Neuronal stem cell (in vitro differentiated cells): ENCODE results near the gene KPNA4.

Experiments
- DNase-seq: peaks from one replicate; pipeline ENCODE4 v3.0.0-alpha.2; 2013; ENCODE audit warnings: low spot score
- H2AFZ ChIP-seq: one replicate; pipeline ENCODE4 v1.6.1; 2013; ENCODE audit warnings: mild to moderate bottlenecking, low read length, inconsistent platforms
- H2AK5ac ChIP-seq: 2 replicates; pipeline ENCODE4 v1.6.1; 2013; ENCODE audit warnings: low read depth, mild to moderate bottlenecking, inconsistent platforms, low read length, moderate library complexity, mixed read lengths
- H2BK120ac ChIP-seq: 2 replicates; pipeline ENCODE4 v1.6.1; 2013; ENCODE audit warnings: low read depth, mild to moderate bottlenecking, inconsistent platforms, low read length, moderate library complexity, mixed read lengths
- H2BK12ac ChIP-seq: one replicate; pipeline ENCODE4 v1.6.1; 2013; ENCODE audit warnings: low read length, inconsistent platforms
- H2BK15ac ChIP-seq: 2 replicates; pipeline ENCODE4 v1.6.1; 2013; ENCODE audit warnings: mild to moderate bottlenecking, low read length, inconsistent platforms, mixed read lengths
- H2BK5ac ChIP-seq: one replicate; pipeline ENCODE4 v1.6.1; 2013; ENCODE audit warnings: inconsistent platforms, mild to moderate bottlenecking, low read length, moderate library complexity
- H3K14ac ChIP-seq: one replicate; pipeline ENCODE4 v1.6.1; 2013; ENCODE audit warnings: low read length, inconsistent platforms
- H3K18ac ChIP-seq: 2 replicates; pipeline ENCODE4 v1.6.1; 2013; ENCODE audit warnings: low read length, inconsistent platforms
- H3K23ac ChIP-seq: 2 replicates; pipeline ENCODE4 v1.6.1; 2013; ENCODE audit warnings: low read depth, mild to moderate bottlenecking, mixed read lengths, low read length, inconsistent platforms; ENCODE audit not compliant: poor library complexity
- H3K27ac ChIP-seq: replicated peaks from 3 replicates; pipeline ENCODE4 v1.5.1; 2013; ENCODE audit warnings: low read length, inconsistent platforms
- H3K27me3 ChIP-seq, 3 experiments: 2 replicates each; pipeline ENCODE4 v1.6.1; 2013; ENCODE audit warnings: low read length in 3 of 3, mild to moderate bottlenecking in 2 of 3, inconsistent platforms in 1 of 3, low read depth in 1 of 3, mixed read lengths in 1 of 3, moderate library complexity in 1 of 3; ENCODE audit not compliant: control insufficient read depth in 3 of 3, insufficient read depth in 3 of 3
- H3K36me3 ChIP-seq, 2 donors: replicated peaks in 1 of 2; 2 replicates each; pipeline ENCODE4 v1.6.1; 2013; ENCODE audit warnings: low read length in 2 of 2; ENCODE audit not compliant: control insufficient read depth in 2 of 2, insufficient read depth in 2 of 2
- H3K4ac ChIP-seq: 2 replicates; pipeline ENCODE4 v1.6.1; 2013; ENCODE audit warnings: inconsistent platforms, mild to moderate bottlenecking, low read length, moderate library complexity
- H3K4me1 ChIP-seq, 2 donors: 1 replicate in 1 of 2; 2 replicates in 1 of 2; pipeline ENCODE4 v1.6.1; 2013; ENCODE audit warnings: low read length in 2 of 2, low read depth in 1 of 2; ENCODE audit not compliant: control insufficient read depth in 2 of 2, insufficient read depth in 1 of 2
- H3K4me2 ChIP-seq: one replicate; pipeline ENCODE4 v1.6.1; 2013; ENCODE audit warnings: mild to moderate bottlenecking, low read length, inconsistent platforms; ENCODE audit not compliant: insufficient read depth, poor library complexity, severe bottlenecking
- H3K4me3 ChIP-seq, 2 donors: 2 replicates each; pipeline ENCODE4 v1.5.1; 2013; ENCODE audit warnings: low read length in 2 of 2, mild to moderate bottlenecking in 2 of 2, inconsistent platforms in 1 of 2, moderate library complexity in 1 of 2
- H3K79me1 ChIP-seq: one replicate; pipeline ENCODE4 v1.6.1; 2013; ENCODE audit warnings: low read depth, mild to moderate bottlenecking, inconsistent platforms, low read length, moderate library complexity
- H3K9ac ChIP-seq: one replicate; pipeline ENCODE4 v1.6.1; 2013; ENCODE audit warnings: mild to moderate bottlenecking, low read depth, low read length, inconsistent platforms; ENCODE audit not compliant: poor library complexity
- H3K9me3 ChIP-seq, 2 donors: replicated peaks in 1 of 2; 2 replicates each; pipeline versions ENCODE3 to v1.6.1; 2013; ENCODE audit warnings: low read length in 2 of 2, mild to moderate bottlenecking in 2 of 2, inconsistent platforms in 1 of 2, low read depth in 1 of 2, mixed read lengths in 1 of 2, moderate library complexity in 1 of 2; ENCODE audit not compliant: control insufficient read depth in 2 of 2, insufficient read depth in 1 of 2
- H4K8ac ChIP-seq: one replicate; pipeline ENCODE4 v1.6.1; 2013; ENCODE audit warnings: low read depth, mild to moderate bottlenecking, inconsistent platforms, low read length, moderate library complexity
- H4K91ac ChIP-seq: one replicate; pipeline ENCODE4 v1.6.1; 2013; ENCODE audit warnings: low read length, low read depth, mild to moderate bottlenecking, inconsistent platforms; ENCODE audit not compliant: poor library complexity
- WGBS, 2 donors: extraction: QIAGEN DNeasy Blood & Tissue Kit; methylation state at CpG; one replicate each; pipeline ENCODE4 v1.1.7; 2013; ENCODE audit warnings: missing lambda C conversion rate in 2 of 2, mixed read lengths in 1 of 2; ENCODE audit not compliant: insufficient read length in 2 of 2, insufficient replicate concordance in 1 of 2; ENCODE audit errors: extremely low coverage in 2 of 2; 5-methylcytosine and 5-hydroxymethylcytosine counted together

Gene KPNA4

DNA sequence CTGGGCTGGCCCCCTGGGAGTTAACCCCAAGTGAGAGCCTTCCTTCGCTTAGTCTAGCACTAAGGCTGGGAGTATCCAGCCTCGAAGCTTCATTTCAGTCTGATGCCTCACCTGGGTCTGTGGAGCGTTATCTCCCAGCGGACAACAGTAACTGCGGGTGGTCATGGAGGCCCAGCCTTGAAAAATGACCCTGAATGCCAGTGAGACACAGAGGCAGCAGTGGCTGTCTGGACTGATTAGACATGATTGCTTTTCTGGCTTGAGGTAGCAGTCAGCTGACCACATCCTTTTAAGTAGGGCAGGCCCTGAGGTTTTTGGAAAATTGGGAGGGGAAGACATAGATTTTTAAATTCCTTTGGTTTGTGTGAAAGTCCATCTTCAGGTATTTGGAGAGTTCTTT, 87.6 kb downstream of the KPNA4 start:
- no peak overlapping the region for H3K9ac ChIP-seq
- no peak overlapping the region for H2BK5ac ChIP-seq
- no peak for DNase-seq
- H2BK12ac ChIP-seq = no peak overlapping the region
- no peaks in the 10 kb centered on the region for H3K36me3 ChIP-seq
- no peak overlapping the region for H3K14ac ChIP-seq
- H3K9me3 ChIP-seq = no peaks in the 10 kb centered on the region
- H3K4ac ChIP-seq = no peak overlapping the region
- H3K4me2 ChIP-seq = no peak overlapping the region
- H3K79me1 ChIP-seq = no peaks in the 10 kb centered on the region
- H2BK15ac ChIP-seq = no peak overlapping the region
- H3K23ac ChIP-seq = no peak overlapping the region
- H4K8ac ChIP-seq = no peak overlapping the region
- H3K27me3 ChIP-seq = no peaks in the 10 kb centered on the region
- H3K4me3 ChIP-seq = no peak overlapping the region
- no peak overlapping the region for H2BK120ac ChIP-seq
- no peaks in the 10 kb centered on the region for H3K4me1 ChIP-seq
- no peak overlapping the region for H2AFZ ChIP-seq
- no peak overlapping the region for H3K27ac ChIP-seq
- no peak overlapping the region for H4K91ac ChIP-seq
- H3K18ac ChIP-seq = no peak overlapping the region
- H2AK5ac ChIP-seq = no peak overlapping the region
- WGBS, 2 donors = no CpG with 5 or more reads among the region's 5 CpGs

DNA sequence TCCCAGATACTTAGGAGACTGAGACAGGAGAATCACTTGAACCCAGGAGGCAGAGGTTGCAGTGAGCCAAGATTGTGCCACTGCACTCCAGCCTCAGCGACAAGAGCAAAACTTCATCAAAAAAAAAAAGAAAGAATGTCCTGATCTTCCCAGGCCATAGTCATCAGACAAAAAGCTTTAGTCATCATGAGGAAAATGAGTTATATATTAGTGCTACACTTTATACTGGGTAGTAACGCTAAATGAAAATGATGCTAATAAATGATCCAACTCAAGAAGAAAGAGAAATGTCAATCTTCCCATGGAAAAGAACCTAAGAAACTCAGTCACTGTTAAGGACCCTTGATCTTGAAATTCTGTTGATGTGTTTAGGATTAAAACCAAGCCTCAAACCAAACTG, 89.5 kb downstream of the KPNA4 start:
- WGBS, 2 donors = no CpG with 5 or more reads among the region's 2 CpGs
- no peak overlapping the region for H4K91ac ChIP-seq

DNA sequence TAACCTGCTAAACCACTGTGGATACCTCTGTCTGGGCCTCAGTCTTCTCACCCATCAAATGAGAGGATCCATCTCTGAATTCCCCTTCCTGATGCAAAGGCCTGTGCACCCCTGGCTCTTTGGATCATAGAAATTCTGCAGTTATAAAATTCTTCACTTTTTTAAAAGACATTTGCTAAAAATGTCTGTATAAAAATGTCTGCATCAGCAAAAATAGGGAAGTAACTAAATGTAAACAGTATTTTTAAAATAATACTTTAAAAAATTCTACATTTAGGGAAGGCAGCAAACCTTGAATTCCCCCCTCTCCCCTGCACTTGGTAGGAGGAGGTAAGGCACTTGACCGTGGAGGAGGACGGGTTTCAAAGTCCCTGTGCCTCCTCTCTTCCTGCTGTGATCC, 90.2 kb downstream of the KPNA4 start:
- WGBS, 2 donors = no CpG with 5 or more reads among the region's 2 CpGs

More for the DNA sequence above, 89.5 kb downstream of the KPNA4 start:
- H3K23ac ChIP-seq = no peak overlapping the region
- peaks cover 2 to 7% of the 10 kb centered on the region in 2 donors for H3K9me3 ChIP-seq
- H2BK120ac ChIP-seq = no peak overlapping the region
- no peak overlapping the region for H3K14ac ChIP-seq
- no peak overlapping the region for H3K27ac ChIP-seq
- H3K4me2 ChIP-seq = no peak overlapping the region
- no peak overlapping the region for H2AK5ac ChIP-seq
- DNase-seq = no peak
- no peak overlapping the region for H3K18ac ChIP-seq
- no peak overlapping the region for H2BK12ac ChIP-seq
- H3K4ac ChIP-seq = no peak overlapping the region
- no peaks in the 10 kb centered on the region for H3K79me1 ChIP-seq
- no peak overlapping the region for H2BK5ac ChIP-seq
- H3K36me3 ChIP-seq = no peaks in the 10 kb centered on the region
- H2BK15ac ChIP-seq = no peak overlapping the region
- H3K27me3 ChIP-seq = no peaks in the 10 kb centered on the region
- no peak overlapping the region for H4K8ac ChIP-seq
- H3K4me3 ChIP-seq = no peak overlapping the region
- H2AFZ ChIP-seq = no peak overlapping the region
- H3K4me1 ChIP-seq = no peaks in the 10 kb centered on the region
- H3K9ac ChIP-seq = no peak overlapping the region

DNA sequence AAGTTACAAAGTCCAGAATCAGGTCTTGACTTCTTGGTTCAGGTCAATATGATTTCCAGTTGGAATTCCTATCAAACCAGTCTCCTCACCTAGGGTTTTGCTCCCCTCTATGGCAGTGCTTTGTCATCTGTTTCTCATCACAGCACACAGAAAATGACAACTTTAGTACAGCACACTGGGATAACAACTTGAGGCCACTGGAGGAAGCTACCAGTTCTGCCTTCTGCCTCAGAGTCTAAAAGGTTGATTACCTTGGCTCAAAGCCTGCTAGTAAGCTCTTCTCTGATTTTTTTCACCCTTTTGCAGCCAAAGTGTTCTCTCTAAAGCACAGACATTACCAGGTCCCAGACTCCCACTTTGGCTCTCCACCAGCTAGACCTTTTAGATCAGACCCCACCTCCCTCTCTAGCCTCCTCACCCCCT, 90.9 kb downstream of the KPNA4 start:
- no peak overlapping the region for H2AK5ac ChIP-seq
- peaks cover 7 to 10% of the 10 kb centered on the region in 2 donors for H3K9me3 ChIP-seq
- H3K27me3 ChIP-seq = no peaks in the 10 kb centered on the region
- no peaks in the 10 kb centered on the region for H3K36me3 ChIP-seq
- H3K4me1 ChIP-seq = no peaks in the 10 kb centered on the region
- no peak overlapping the region for H4K91ac ChIP-seq
- H3K23ac ChIP-seq = no peak overlapping the region
- no peaks in the 10 kb centered on the region for H3K79me1 ChIP-seq
- no peak overlapping the region for H3K4ac ChIP-seq
- no peak overlapping the region for H2BK120ac ChIP-seq
- H2BK5ac ChIP-seq = no peak overlapping the region
- no peak overlapping the region for H3K4me3 ChIP-seq
- no peak overlapping the region for H2AFZ ChIP-seq
- no peak overlapping the region for H4K8ac ChIP-seq
- no peak overlapping the region for H3K4me2 ChIP-seq
- no peak for DNase-seq
- no peak overlapping the region for H3K27ac ChIP-seq
- H3K18ac ChIP-seq = no peak overlapping the region
- H2BK15ac ChIP-seq = no peak overlapping the region
- H2BK12ac ChIP-seq = no peak overlapping the region
- no peak overlapping the region for H3K9ac ChIP-seq
- no peak overlapping the region for H3K14ac ChIP-seq

More for the DNA sequence above, 90.2 kb downstream of the KPNA4 start:
- DNase-seq = no peak
- no peak overlapping the region for H3K18ac ChIP-seq
- no peak overlapping the region for H2BK12ac ChIP-seq
- H2BK120ac ChIP-seq = no peak overlapping the region
- no peak overlapping the region for H3K4me3 ChIP-seq
- no peaks in the 10 kb centered on the region for H3K4me1 ChIP-seq
- no peak overlapping the region for H4K8ac ChIP-seq
- H3K23ac ChIP-seq = no peak overlapping the region
- H3K27me3 ChIP-seq = no peaks in the 10 kb centered on the region
- H3K9me3 ChIP-seq = peaks cover 7 to 10% of the 10 kb centered on the region in 2 donors
- H4K91ac ChIP-seq = no peak overlapping the region
- H3K4ac ChIP-seq = no peak overlapping the region
- H3K9ac ChIP-seq = no peak overlapping the region
- H2AK5ac ChIP-seq = no peak overlapping the region
- no peak overlapping the region for H2BK15ac ChIP-seq
- no peak overlapping the region for H3K14ac ChIP-seq
- no peak overlapping the region for H3K4me2 ChIP-seq
- no peak overlapping the region for H2BK5ac ChIP-seq
- H2AFZ ChIP-seq = no peak overlapping the region
- H3K79me1 ChIP-seq = no peaks in the 10 kb centered on the region
- no peaks in the 10 kb centered on the region for H3K36me3 ChIP-seq
- no peak overlapping the region for H3K27ac ChIP-seq
